ENCODE data around the gene MECP2.

MECP2 gene

GRCh38 chrX:153989973-153990655, 107.4 kb downstream of the MECP2 start:
- peak; percentile 35 for DNase-seq

- DNase-seq, result no peak
Observed at GRCh38 chrX:153988493-153988892, 109.0 kb downstream of the MECP2 start.

- DNase-seq, result peak; percentile 41
Observed at GRCh38 chrX:153984351-153985178, 113.0 kb downstream of the MECP2 start.

GRCh38 chrX:153983321-153983801, 114.2 kb downstream of the MECP2 start:
- no peak for DNase-seq

GRCh38 chrX:153981771-153982533, 115.6 kb downstream of the MECP2 start:
- DNase-seq, result peak; percentile 72

GRCh38 chrX:153981231-153981630, 116.3 kb downstream of the MECP2 start:
- DNase-seq, result no peak

GRCh38 chrX:153980394-153980793, 117.1 kb downstream of the MECP2 start:
- DNase-seq, result peak; percentile 19

GRCh38 chrX:153974726-153975286, 122.7 kb downstream of the MECP2 start:
- DNase-seq, result no peak

- no peak for DNase-seq
Observed at GRCh38 chrX:153974003-153974725, 123.4 kb downstream of the MECP2 start.

GRCh38 chrX:153973127-153974002, 124.2 kb downstream of the MECP2 start:
- no peak for DNase-seq

- DNase-seq, result peak; percentile 91
Observed at GRCh38 chrX:153972368-153973126, 125.0 kb downstream of the MECP2 start, which contains the start of gene TMEM187. Gene TMEM187 (plus strand): TSS chrX:153972754. CDS start chrX:153982063, 9,309 bp downstream.
